NCI-H1092 (cell line): ENCODE data around the gene PXMP2.
"Not testable (repeated sequence)": the region's sequence is repeated elsewhere in the genome, so short reads cannot be mapped to it uniquely, and the experiment has no call there.

Source experiments
- DNase-seq: peaks from one replicate; lab custom pipeline; 2025; lab: John Stamatoyannopoulos, UW

The PXMP2 gene

DNA sequence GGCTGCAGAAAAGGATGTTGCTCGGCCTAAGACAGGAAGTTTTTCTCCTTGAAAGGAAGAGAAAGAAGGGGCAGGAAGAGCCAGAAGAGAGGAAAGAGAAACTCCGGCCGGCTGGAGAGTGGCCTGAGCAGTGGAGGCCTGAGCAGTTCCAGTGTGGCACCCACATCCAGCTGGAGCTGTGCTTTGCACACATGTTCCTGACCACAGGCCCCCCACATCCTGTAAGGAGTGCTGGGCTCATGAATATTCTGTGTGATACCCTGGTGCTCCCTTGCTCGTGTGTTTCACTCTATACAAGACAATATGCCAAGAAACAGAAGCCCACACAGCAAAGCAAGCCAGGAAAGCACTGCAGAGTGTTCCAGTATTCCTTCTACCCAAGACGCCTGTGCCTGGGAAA, 27.3 kb upstream of the PXMP2 start:
- DNase-seq = no peak

GRCh38 chr12:132660996-132661395, 26.4 kb upstream of the PXMP2 start:
- no peak for DNase-seq

DNA sequence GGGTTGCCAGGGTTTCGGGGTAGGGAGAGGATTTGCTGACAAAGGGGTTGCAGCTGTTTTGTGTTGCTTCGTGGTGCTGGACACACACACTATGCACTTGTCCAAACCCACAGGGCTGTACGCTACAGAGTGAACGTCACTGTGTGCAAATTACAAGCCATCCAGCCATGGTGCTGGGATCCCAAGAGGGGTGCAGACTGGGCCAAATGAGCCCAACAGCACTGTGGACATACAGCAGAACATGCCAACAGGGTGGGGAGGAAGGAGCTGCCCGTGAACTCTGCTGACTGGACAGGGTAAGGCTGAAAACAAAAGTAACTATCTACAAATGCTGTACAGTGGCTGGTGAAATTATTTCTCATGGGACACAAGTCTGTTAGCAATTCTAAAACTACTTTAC, 25.4 kb upstream of the PXMP2 start:
- DNase-seq = no peak

GRCh38 chr12:132662901-132663755, 24.3 kb upstream of the PXMP2 start:
- no peak for DNase-seq

- DNase-seq = no peak
These were observed 22.9 kb upstream of the PXMP2 start for GRCh38 chr12:132664206-132665148.

DNA sequence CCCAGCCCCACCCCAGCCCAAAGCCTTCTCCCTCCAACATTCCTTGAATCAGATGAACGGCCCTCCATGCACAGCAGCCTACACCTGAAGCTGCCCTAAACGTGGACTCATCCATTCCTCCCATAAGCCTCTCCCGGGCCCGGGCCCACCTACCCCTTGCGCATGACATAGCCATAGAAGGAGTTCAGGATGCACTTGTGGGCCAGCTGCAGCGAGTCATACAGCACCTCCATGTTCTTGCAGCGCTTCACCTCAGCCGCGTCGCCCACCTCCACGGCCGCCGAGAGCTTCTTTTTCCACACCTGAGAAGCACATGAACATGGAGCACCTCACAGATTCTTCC, 22.3 kb upstream of the PXMP2 start:
- no peak for DNase-seq

GRCh38 chr12:132665794-132666193, 21.6 kb upstream of the PXMP2 start:
- DNase-seq = no peak

- DNase-seq = no peak
These were observed 18.9 kb upstream of the PXMP2 start for GRCh38 chr12:132668191-132669088.

GRCh38 chr12:132669166-132669879, 18.1 kb upstream of the PXMP2 start:
- DNase-seq = no peak

DNA sequence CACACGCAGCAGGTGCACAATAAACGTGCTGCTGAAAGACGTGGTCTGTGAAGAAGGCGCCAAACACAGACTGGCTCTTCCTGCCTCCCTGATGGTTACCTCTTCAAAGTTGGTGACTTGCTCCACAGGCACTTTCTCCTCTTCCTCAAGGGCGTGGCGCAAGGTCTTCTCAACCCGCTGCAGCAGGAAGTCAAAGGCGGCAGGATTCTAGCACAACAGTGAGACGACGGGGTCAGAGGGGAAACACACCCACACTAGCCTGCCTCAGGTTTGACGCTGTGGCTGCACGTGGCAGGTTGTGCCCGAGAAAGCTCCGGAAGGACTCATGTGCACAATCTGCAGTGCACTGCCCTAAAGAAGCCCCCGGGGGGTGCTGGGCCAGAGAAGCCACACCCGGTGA, 15.3 kb upstream of the PXMP2 start:
- DNase-seq = no peak

GRCh38 chr12:132672678-132673077, 14.7 kb upstream of the PXMP2 start:
- no peak for DNase-seq

DNA sequence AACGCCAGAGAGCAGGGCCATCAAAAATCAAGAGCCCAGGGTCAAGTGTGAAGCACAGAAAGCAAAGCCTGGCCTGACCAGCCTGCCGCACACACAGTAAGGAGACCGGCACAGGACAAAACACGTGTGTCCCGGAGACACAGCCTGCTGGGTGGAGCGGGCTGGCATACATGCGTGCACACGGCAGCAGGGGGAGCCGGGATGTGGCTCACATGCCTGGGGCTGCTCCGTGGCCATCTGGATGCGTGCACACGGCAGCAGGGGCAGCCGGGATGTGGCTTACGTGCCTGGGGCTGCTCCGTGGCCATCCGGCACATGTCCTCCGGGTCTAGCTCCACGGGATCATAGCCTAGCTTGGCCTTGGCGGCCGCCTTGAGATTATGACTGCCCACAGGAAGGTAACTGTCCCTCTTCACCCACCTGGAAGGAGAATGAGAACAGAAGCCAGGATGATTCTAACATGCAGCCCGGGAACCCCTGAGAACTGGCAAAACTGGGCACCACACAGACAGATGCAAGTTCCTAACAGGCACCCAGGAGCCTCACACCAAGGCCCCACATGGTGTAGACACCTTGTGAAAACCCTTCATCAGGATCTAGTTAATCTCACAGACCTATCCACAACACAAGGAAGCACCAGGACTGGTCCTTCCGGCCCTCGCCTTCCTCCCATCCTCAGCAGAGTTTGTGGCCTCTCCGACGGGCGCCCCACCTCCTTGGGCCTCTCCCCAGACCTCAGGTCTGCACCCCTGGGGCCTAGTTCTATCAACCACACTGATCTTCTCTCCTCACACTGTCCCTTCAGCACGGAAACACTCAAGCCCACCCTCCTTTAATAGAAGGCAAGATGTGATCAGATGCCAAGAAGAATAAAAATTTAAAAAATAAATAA, 13.9 kb upstream of the PXMP2 start:
- no peak for DNase-seq

- no peak for DNase-seq
These were observed 12.8 kb upstream of the PXMP2 start for GRCh38 chr12:132674561-132674960.

- no peak for DNase-seq
These were observed 11.5 kb upstream of the PXMP2 start for GRCh38 chr12:132675757-132676432.

DNA sequence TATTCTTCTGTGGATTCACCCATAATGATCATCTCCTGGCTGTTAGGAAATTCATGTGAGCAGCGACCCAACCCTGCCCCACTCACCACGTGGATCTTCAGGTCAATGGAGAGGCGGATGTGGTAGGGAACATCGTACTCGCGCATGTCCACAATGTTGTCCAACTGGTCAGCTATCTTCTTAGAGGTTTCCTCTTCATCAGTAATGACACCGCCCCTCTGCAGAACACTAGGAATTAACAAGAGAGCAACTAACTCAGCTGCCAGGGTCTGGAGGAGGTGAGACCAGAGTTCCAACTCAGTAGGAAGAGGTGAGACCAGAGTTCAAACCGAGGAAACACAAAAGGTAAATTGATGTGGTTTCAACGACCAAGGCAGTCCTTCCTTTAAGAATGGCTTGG, 9.9 kb upstream of the PXMP2 start:
- DNase-seq = no peak

- no peak for DNase-seq
These were observed 2.0 kb upstream of the PXMP2 start for GRCh38 chr12:132685400-132685799.

DNA sequence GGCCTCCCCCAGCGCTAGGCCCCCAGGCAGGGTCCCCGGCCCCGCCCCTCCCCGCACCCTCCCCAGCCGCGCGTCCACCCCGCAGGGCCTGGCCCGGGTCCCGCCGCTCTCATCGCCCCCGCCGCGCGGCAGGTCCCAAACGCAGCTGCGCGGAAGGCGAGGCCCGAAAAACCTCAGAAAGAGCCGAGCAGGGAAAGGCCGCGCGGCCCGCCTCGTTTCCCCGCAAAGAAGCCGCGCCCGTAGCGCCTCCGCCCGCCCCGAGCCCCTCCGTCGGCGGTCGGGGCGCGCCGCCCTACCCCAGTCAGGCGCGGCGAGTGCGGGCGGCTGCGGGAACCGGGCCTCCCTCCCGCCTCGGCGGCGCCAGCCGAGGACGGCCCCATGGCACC, 569 bp upstream of the PXMP2 start:
- no peak for DNase-seq

DNA sequence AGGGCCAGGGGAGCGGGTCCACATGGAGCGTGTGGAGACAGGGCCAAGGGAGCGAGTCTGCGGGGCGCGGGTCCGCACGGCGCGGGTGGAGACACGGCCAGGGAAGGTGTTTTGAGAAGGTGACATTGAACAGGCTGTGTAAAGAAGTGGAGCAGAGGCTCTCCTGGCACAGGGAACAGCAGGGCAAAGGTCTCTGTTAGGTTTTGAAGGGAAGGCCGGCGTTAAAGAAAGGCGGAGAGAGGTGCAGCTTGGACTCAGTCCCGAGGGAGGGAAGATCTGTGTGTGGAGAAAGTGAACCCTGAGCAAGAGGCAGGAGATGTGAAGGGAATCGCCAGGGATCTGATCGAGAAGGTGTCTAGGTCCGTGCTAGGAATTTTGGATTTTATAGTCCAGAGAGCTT, 1.8 kb downstream of the PXMP2 start:
- no peak for DNase-seq

DNA sequence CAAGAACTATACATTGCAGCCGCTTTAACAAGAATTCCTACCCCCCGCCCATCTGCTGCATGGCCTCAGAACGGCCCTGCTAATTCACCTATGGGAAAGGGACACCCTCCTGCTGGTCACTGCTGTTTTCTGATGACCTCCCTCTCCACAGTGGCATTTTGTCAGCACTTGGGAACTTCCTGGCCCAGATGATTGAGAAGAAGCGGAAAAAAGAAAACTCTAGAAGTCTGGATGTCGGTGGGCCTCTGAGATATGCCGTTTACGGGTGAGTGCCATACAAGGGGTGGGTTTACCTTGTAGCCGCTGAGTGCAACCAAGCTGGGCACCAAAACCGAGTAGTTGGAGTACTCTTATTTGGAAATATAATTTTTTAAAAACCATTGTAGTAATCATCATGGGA, 2.7 kb downstream of the PXMP2 start:
- no peak for DNase-seq

- DNase-seq = not testable (repeated sequence)
These were observed 4.6 kb downstream of the PXMP2 start for GRCh38 chr12:132692030-132692429.
